GM19043 (cell line): ENCODE results near the gene CDH12.
"Not testable (repeated sequence)": the region's sequence is repeated elsewhere in the genome, so short reads cannot be mapped to it uniquely, and the experiment has no call there.

Source experiments
- ATAC-seq: cut with Tn5 transposase; IDR thresholded peaks from one replicate; pipeline ENCODE4 v1.9.1; 2021; ENCODE audit warnings: low read depth; ENCODE audit not compliant: unreplicated experiment

The CDH12 gene

GRCh38 chr5:22774214-22774613, 78.9 kb downstream of the CDH12 start:
- ATAC-seq: not testable (repeated sequence)

- no peak for ATAC-seq
These were observed 88.4 kb downstream of the CDH12 start for GRCh38 chr5:22764736-22765135.

- no peak for ATAC-seq
These were observed 95.4 kb downstream of the CDH12 start for GRCh38 chr5:22757776-22758175.

- no peak for ATAC-seq
These were observed 99.0 kb downstream of the CDH12 start for GRCh38 chr5:22754155-22754554.

DNA sequence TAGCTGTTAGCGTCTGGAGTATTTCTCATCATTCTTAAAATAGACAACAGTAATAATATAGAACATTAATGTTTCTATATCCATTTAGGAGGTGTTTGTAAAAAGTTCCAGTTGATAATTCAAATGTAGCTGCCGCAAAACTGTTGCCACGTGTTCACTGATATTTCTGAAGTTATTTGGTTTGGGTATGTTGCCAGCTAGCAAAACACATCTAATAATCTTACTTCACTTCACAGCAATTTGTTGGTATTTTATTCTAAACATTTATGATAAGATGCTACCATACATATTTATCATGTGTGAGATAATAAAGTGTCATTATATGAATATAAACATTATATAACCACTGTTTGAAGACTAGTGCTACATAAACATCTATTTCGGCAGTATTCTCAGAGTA, 101.6 kb downstream of the CDH12 start:
- ATAC-seq: no peak

DNA sequence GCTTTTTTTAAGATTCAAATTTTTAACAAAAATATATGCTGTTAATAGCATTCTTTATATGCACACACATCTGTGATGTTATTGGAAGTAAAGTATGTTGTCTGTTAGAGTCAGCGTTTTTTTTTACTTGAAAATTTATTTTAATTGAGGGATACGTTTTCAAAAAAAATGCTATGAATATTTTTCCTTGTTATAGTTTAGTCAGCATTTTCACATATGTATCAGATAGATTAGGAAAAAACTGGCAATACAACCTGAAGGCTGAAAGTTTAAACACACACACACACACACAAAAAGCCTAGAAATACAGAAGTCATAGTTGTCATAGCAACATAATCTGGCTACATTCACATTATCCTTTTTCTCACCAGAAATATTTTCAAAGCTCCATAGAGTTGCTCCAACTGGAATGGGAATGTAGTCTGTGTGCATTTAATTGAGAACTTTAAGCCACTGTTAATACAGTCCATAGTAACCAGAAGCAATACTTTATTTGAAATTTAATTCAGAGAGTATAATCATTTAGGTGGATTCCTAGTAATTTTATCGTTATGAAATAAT, 116.6 kb downstream of the CDH12 start:
- ATAC-seq: no peak

DNA sequence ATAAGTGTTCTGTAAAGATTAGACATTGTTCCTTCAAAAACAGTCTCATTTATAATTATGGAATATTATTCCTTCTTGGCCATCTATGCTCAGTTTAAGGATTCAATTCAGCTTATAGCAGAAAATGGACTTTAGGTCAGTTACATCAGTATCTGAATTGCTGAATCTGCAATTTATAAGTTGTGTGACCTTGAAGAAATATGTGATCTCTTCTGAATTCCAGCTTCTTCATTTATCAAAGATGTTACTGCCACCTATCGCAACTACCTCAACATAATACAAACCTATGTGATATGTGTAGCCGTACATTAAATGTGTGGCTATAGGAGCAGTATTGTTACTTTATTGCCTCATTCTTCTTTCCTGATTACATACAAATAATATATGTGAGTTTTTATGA, 118.2 kb downstream of the CDH12 start:
- no peak for ATAC-seq

GRCh38 chr5:22728610-22729009, 124.5 kb downstream of the CDH12 start:
- no peak for ATAC-seq

GRCh38 chr5:22722491-22722890, 130.7 kb downstream of the CDH12 start:
- ATAC-seq: no peak

DNA sequence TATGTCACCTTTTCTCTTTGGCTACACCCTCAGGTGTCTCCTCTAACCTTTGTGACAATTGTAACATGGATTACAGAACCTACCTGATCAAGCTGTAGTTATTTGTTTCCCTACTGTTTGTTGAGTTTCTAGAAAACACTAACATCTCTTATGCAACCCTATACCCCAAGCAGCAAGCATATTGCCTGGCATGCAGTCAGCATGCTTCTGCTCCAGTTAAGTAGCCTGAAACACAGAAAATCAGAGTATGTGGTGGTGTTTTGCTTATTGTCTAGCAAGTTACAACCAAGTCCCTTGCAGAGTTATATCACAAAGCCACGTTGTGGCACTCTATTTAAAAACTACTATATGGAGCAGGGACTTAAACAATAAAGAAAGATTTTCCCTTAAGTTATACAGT, 131.1 kb downstream of the CDH12 start:
- ATAC-seq: no peak

- no peak for ATAC-seq
These were observed 133.3 kb downstream of the CDH12 start for GRCh38 chr5:22719842-22720241.

DNA sequence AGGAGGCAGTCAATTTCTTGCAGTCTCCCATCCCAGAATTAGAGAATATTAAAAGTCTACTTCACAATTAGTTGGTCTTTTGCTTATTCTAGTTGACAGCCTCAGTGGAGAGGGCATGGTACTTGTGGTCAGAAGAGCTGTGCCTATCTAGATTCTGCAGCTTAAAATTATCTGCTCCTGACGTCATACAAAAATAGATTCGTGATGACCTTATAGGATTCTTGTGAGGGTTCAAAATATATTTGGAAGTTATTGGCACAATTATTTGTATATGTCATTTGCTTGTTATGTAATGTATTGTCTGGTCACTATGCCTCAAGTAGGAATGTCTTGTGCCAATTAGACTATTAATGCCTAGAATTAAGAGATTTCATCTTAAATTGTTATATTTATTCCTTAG, 142.5 kb downstream of the CDH12 start:
- ATAC-seq: no peak

GRCh38 chr5:22709743-22710142, 143.4 kb downstream of the CDH12 start:
- no peak for ATAC-seq

DNA sequence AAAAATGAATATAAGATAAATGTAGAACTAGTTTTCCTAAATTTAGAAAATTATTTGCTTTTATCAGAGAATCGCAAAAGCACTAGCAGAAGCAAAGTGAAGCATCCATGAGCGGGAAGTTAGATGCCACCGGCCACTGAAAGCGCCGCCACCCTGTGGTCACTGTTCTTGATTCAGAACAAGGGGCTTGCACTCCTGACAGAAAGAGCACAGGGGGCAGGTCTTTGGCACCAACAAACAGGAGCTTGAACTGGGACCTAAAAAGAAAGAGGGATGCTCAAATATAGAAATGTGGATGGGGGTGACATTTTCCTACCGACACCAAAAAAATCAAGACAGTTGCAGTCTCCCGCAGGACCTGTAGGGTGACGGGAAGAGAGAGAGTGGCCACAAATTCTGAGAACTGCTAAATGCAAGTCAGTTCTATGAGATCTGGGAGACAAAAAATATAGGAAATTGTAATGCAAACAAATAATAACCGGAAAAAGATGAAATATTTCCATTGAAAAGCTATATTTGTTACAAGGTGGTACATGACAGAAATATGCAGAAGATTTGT, 144.3 kb downstream of the CDH12 start:
- ATAC-seq: no peak

GRCh38 chr5:22706901-22707300, 146.2 kb downstream of the CDH12 start:
- no peak for ATAC-seq

DNA sequence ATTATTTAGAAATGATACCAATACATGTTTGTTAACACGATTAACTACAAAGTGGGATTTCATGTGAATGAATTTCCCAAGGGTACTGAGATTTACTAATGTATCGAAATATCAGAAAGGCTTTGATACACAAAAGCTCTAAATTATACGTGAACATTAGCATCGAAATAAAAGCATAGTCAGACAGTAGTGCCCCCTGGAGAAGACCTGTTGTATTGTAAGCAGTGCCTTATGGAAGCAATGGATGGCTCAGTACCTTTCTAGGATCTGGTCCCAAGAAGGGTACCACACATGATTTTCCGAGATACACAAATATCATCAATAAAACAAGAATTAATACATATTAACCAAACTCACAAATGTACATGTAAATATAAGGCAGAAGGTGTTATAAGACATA, 153.8 kb downstream of the CDH12 start:
- no peak for ATAC-seq

- no peak for ATAC-seq
These were observed 160.0 kb downstream of the CDH12 start for GRCh38 chr5:22693121-22693520.

GRCh38 chr5:22683050-22683449, 170.1 kb downstream of the CDH12 start:
- no peak for ATAC-seq

DNA sequence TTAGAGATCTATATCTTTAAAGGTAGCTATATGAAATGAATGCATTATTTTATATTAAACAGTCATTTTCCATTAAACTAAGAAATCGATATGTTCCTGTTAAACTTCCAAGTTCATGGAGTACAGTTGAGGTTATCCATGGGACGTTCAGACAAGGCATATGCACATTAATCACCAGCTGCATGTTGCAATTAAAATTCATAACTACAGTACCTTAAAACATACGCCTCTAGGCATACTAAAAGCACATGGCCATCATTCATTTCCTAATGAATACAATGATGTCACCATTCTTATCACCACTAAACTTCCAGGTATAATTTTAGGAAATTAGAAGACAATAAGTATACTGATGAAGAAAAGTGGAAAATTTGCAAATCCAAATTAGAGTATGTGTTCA, 174.3 kb downstream of the CDH12 start:
- ATAC-seq: no peak

GRCh38 chr5:22673131-22673530, 180.0 kb downstream of the CDH12 start:
- no peak for ATAC-seq

- ATAC-seq: no peak
These were observed 183.8 kb downstream of the CDH12 start for GRCh38 chr5:22669345-22669744.

GRCh38 chr5:22665801-22666200, 187.3 kb downstream of the CDH12 start:
- ATAC-seq: no peak

GRCh38 chr5:22663134-22663533, 190.0 kb downstream of the CDH12 start:
- no peak for ATAC-seq
